Measurements from ENCODE around the gene RPL26.

Gene RPL26

GRCh38 chr17:8393470-8394231 is 10.7 kb upstream of the RPL26 start:
- TF ChIP-seq REST (IDR thresholded peaks at IDR 0.05; ENCODE audit: insufficient read depth in 1 of 2, low read depth in 2 of 2, low read length in 2 of 2), result no peak
- TF ChIP-seq POLR2AphosphoS5 (IDR thresholded peaks at IDR 0.05; ENCODE audit: low read depth, low read length), result no peak
- no peak for TF ChIP-seq FOXP2 (optimal IDR thresholded peaks at IDR 0.05; ENCODE audit: borderline replicate concordance, extremely low read depth, extremely low read length, insufficient read depth)
- no peak for TF ChIP-seq TAF1 (IDR thresholded peaks at IDR 0.05; ENCODE audit: borderline replicate concordance, insufficient read depth, low read length)
- no peak for TF ChIP-seq SIN3A (IDR thresholded peaks at IDR 0.05; ENCODE audit: borderline replicate concordance, insufficient read depth, low read length)

- TF ChIP-seq REST (IDR thresholded peaks at IDR 0.05; ENCODE audit: insufficient read depth in 1 of 2, low read depth in 2 of 2, low read length in 2 of 2) (no peak), TAF1 (IDR thresholded peaks at IDR 0.05; ENCODE audit: borderline replicate concordance, insufficient read depth, low read length) (no peak), SIN3A (IDR thresholded peaks at IDR 0.05; ENCODE audit: borderline replicate concordance, insufficient read depth, low read length) (no peak), FOXP2 (optimal IDR thresholded peaks at IDR 0.05; ENCODE audit: borderline replicate concordance, extremely low read depth, extremely low read length, insufficient read depth) (no peak), POLR2AphosphoS5 (IDR thresholded peaks at IDR 0.05; ENCODE audit: low read depth, low read length) (no peak)
Observed at GRCh38 chr17:8392674-8393469, 9.9 kb upstream of the RPL26 start.

- TF ChIP-seq TAF1 (IDR thresholded peaks at IDR 0.05; ENCODE audit: borderline replicate concordance, insufficient read depth, low read length), result no peak
- no peak for TF ChIP-seq REST (IDR thresholded peaks at IDR 0.05; ENCODE audit: insufficient read depth in 1 of 2, low read depth in 2 of 2, low read length in 2 of 2)
- TF ChIP-seq POLR2AphosphoS5 (IDR thresholded peaks at IDR 0.05; ENCODE audit: low read depth, low read length), result no peak
- TF ChIP-seq FOXP2 (optimal IDR thresholded peaks at IDR 0.05; ENCODE audit: borderline replicate concordance, extremely low read depth, extremely low read length, insufficient read depth), result no peak
- TF ChIP-seq SIN3A (IDR thresholded peaks at IDR 0.05; ENCODE audit: borderline replicate concordance, insufficient read depth, low read length), result no peak
Observed at GRCh38 chr17:8392274-8392673, 9.3 kb upstream of the RPL26 start.

GRCh38 chr17:8391711-8392110 is 8.7 kb upstream of the RPL26 start:
- TF ChIP-seq FOXP2 (optimal IDR thresholded peaks at IDR 0.05; ENCODE audit: borderline replicate concordance, extremely low read depth, extremely low read length, insufficient read depth) (no peak), TAF1 (IDR thresholded peaks at IDR 0.05; ENCODE audit: borderline replicate concordance, insufficient read depth, low read length) (no peak), SIN3A (IDR thresholded peaks at IDR 0.05; ENCODE audit: borderline replicate concordance, insufficient read depth, low read length) (no peak), POLR2AphosphoS5 (IDR thresholded peaks at IDR 0.05; ENCODE audit: low read depth, low read length) (no peak), REST (IDR thresholded peaks at IDR 0.05; ENCODE audit: insufficient read depth in 1 of 2, low read depth in 2 of 2, low read length in 2 of 2) (no peak)

Data from PFSK-1 (cell line).